HCT116 (cell line): ENCODE measurements around the gene HSP90AB1. TPM values are rescaled to one million over a fixed set of nuclear protein-coding genes. Genes with fewer than 3 reads are reported as not detected.

Experiments used
- ATAC-seq: fragments of 200-7000 bp; cut with Tn5 transposase; 2 replicates; pipeline ENCODE4 v1.9.1; 2020; ENCODE audit warnings: mild to moderate bottlenecking, moderate library complexity
- BruUV-seq: library from RNA; stranded (reverse); fragments of 400-500 nt; replicated peaks from 2 replicates; lab custom pipeline; 2021; lab: Mats Ljungman, UMichigan
- CTCF ChIA-PET: fragments of 300-600 bp; sonication (Branson Sonifier 250); formaldehyde crosslinking; loops from one replicate; lab custom pipeline; 2021; ENCODE audit warnings: antibody characterized with exemption; lab: Charles Lee
- POLR2A ChIA-PET: fragments of 300-600, 350-600 bp; sonication (Branson Sonifier 250); formaldehyde crosslinking; loops from one replicate; lab custom pipeline; 2021; ENCODE audit warnings: antibody characterized with exemption; lab: Charles Lee
- RAD21 ChIA-PET, 2 experiments: fragments of 300-600 bp; sonication (Branson Sonifier 250); formaldehyde crosslinking; loops; one replicate each; lab custom pipeline; 2023; ENCODE audit warnings: low total read pairs in 2 of 2; ENCODE audit not compliant: uncharacterized antibody in 2 of 2, unreplicated experiment in 2 of 2, low non-redundant PET in 1 of 2; lab: Charles Lee
- DNase-seq: peaks from one replicate; pipeline ENCODE4 v3.0.0-alpha.2; 2010; ENCODE audit warnings: low read depth, low spot score
- H2AFZ ChIP-seq: fragments of 200-600 bp; shearing (Covaris generic), sonication (generic); 2 replicates; pipeline ENCODE4 v1.6.1; 2017; ENCODE audit warnings: low read depth, mixed run types, mixed read lengths, antibody characterized with exemption, low read length; ENCODE audit not compliant: poor library complexity, severe bottlenecking
- H3K27ac ChIP-seq: 2 replicates; pipeline ENCODE4 v1.5.1; 2012; ENCODE audit warnings: low read depth, low read length
- H3K27me3 ChIP-seq: fragments of 200-600 bp; sonication (generic); 2 replicates; pipeline ENCODE4 v1.6.1; 2016; ENCODE audit warnings: mixed run types, low read length, mixed read lengths; ENCODE audit not compliant: insufficient read depth
- H3K36me3 ChIP-seq, 2 experiments: fragments of 200-500 bp in 1 of 2; fragments of 200-600 bp in 1 of 2; sonication (Bioruptor generic) in 1 of 2; sonication (generic) in 1 of 2; 2 replicates each; pipeline versions ENCODE4 v1.5.1 to v1.6.1; 2014 to 2016; ENCODE audit warnings: low read length in 2 of 2, inconsistent platforms in 1 of 2, mixed read lengths in 1 of 2, mixed run types in 1 of 2; ENCODE audit not compliant: insufficient read depth in 2 of 2, control insufficient read depth in 1 of 2
- H3K4me1 ChIP-seq, 2 experiments: fragments of 200-600 bp in 1 of 2; sonication (generic) in 1 of 2; 2 replicates each; pipeline versions ENCODE4 v1.5.1 to v1.6.1; 2012 to 2017; ENCODE audit warnings: low read length in 2 of 2, inconsistent platforms in 1 of 2, mild to moderate bottlenecking in 1 of 2, mixed read lengths in 1 of 2, mixed run types in 1 of 2, moderate library complexity in 1 of 2; ENCODE audit not compliant: insufficient read depth in 2 of 2, control insufficient read depth in 1 of 2
- H3K4me2 ChIP-seq: fragments of 200-600 bp; sonication (generic); 2 replicates; pipeline ENCODE4 v1.6.1; 2017; ENCODE audit warnings: mixed run types, low read length, mixed read lengths
- H3K4me3 ChIP-seq, 2 experiments: fragments of 200-600 bp in 1 of 2; sonication (generic) in 1 of 2; replicated peaks in 1 of 2; 2 replicates each; pipeline ENCODE4 v1.5.1; 2011 to 2016; ENCODE audit warnings: low read length in 2 of 2, control low read depth in 1 of 2, low read depth in 1 of 2, mild to moderate bottlenecking in 1 of 2, mixed read lengths in 1 of 2, mixed run types in 1 of 2
- H3K79me2 ChIP-seq: fragments of 200-600 bp; sonication (generic); 2 replicates; pipeline ENCODE4 v1.6.1; 2017; ENCODE audit warnings: mild to moderate bottlenecking, mixed run types, low read length, moderate library complexity, mixed read lengths; ENCODE audit not compliant: insufficient read depth
- H3K9ac ChIP-seq: fragments of 200-600 bp; sonication (generic); 2 replicates; pipeline ENCODE4 v1.6.1; 2016; ENCODE audit warnings: low read length, mixed read lengths
- H3K9me2 ChIP-seq: fragments of 200-600 bp; sonication (generic), shearing (Covaris generic); 2 replicates; pipeline ENCODE4 v1.6.1; 2017; ENCODE audit warnings: mixed run types, mild to moderate bottlenecking, moderate library complexity; ENCODE audit not compliant: insufficient read depth
- H3K9me3 ChIP-seq, 2 experiments: fragments of 200-500 bp in 1 of 2; fragments of 200-600 bp in 1 of 2; sonication (Bioruptor generic) in 1 of 2; sonication (generic) in 1 of 2; 2 replicates each; pipeline ENCODE4 v1.6.1; 2014 to 2017; ENCODE audit warnings: low read length in 2 of 2, mixed read lengths in 2 of 2, inconsistent platforms in 1 of 2, low read depth in 1 of 2, mild to moderate bottlenecking in 1 of 2, mixed run types in 1 of 2, moderate library complexity in 1 of 2; ENCODE audit not compliant: control insufficient read depth in 1 of 2, insufficient read depth in 1 of 2
- H4K20me1 ChIP-seq: fragments of 200-600 bp; sonication (generic), shearing (Covaris generic); 2 replicates; pipeline ENCODE4 v1.6.1; 2017; ENCODE audit warnings: mixed run types, mild to moderate bottlenecking, moderate library complexity; ENCODE audit not compliant: insufficient read depth
- CBX3 ChIP-seq: IDR thresholded peaks from 2 replicates; pipeline ENCODE4 v1.6.1; 2012; ENCODE audit warnings: low read depth
- EGR1 ChIP-seq: IDR thresholded peaks from 2 replicates; pipeline ENCODE4 v1.6.1; 2012; ENCODE audit warnings: low read depth
- ELF1 ChIP-seq: IDR thresholded peaks from 2 replicates; pipeline ENCODE4 v1.6.1; 2012; ENCODE audit warnings: low read depth, borderline replicate concordance
- EZH2 ChIP-seq: fragments of 200-600 bp; sonication (generic); IDR thresholded peaks from 2 replicates; pipeline ENCODE4 v1.6.1; 2017; ENCODE audit warnings: antibody characterized with exemption, mixed run types
- EZH2phosphoT487 ChIP-seq: fragments of 200-600 bp; IDR thresholded peaks from 2 replicates; pipeline ENCODE4 v1.6.1; 2018; ENCODE audit warnings: antibody characterized with exemption, borderline replicate concordance
- FOSL1 ChIP-seq: IDR thresholded peaks from 2 replicates; pipeline ENCODE4 v1.6.1; 2012; ENCODE audit warnings: low read depth
- JUND ChIP-seq: IDR thresholded peaks from 2 replicates; pipeline ENCODE4 v1.6.1; 2012
- POLR2AphosphoS5 ChIP-seq: IDR thresholded peaks from 2 replicates; pipeline ENCODE4 v1.6.1; 2011; ENCODE audit warnings: mild to moderate bottlenecking, low read depth, low read length, moderate library complexity
- RAD21 ChIP-seq: IDR thresholded peaks from 2 replicates; pipeline ENCODE4 v1.6.1; 2012; ENCODE audit warnings: low read depth, mild to moderate bottlenecking
- SIN3A ChIP-seq: IDR thresholded peaks from 2 replicates; pipeline ENCODE4 v1.6.1; 2012; ENCODE audit warnings: low read depth
- SP1 ChIP-seq: IDR thresholded peaks from 2 replicates; pipeline ENCODE4 v1.6.1; 2012; ENCODE audit warnings: low read depth
- SRF ChIP-seq: IDR thresholded peaks from 2 replicates; pipeline ENCODE4 v1.6.1; 2012; ENCODE audit warnings: low read depth
- TCF7L2 ChIP-seq: IDR thresholded peaks from 2 replicates; pipeline ENCODE4 v1.7.0; 2011; ENCODE audit warnings: borderline replicate concordance, inconsistent platforms; ENCODE audit not compliant: insufficient read depth, insufficient read length; ENCODE audit errors: extremely low read depth
- ZNF274 ChIP-seq: fragments of 200-500 bp; sonication (Bioruptor generic); IDR thresholded peaks from 2 replicates; pipeline ENCODE4 v1.6.1; 2014; ENCODE audit warnings: mild to moderate bottlenecking, low read depth, low read length, inconsistent platforms
- intact Hi-C: fragments of 100-400 bp; cut with micrococcal nuclease; formaldehyde crosslinking; loops from 2 replicates; pipeline ENCODE4 v1.10.0; 2022
- total RNA-seq: library from RNA; stranded (reverse); gene quantifications from one replicate; pipeline ENCODE4 v1.2.1, GENCODE V29; 2021; ENCODE audit not compliant: unreplicated experiment
- TF ChIP-seq, protein P1 (sequence below): IDR thresholded peaks from 2 replicates; pipeline ENCODE4 v1.6.1; 2012
- TF ChIP-seq, protein P2 (sequence below), 3 experiments: fragments of 200-600 bp in 1 of 3; sonication (generic) in 1 of 3; IDR thresholded peaks in 2 of 3; conservative IDR thresholded peaks in 1 of 3; 2 replicates each; pipeline ENCODE4 v1.5.1; 2012 to 2017; ENCODE audit warnings: low read depth in 2 of 3, low read length in 2 of 3, antibody characterized with exemption in 1 of 3, borderline replicate concordance in 1 of 3, control low read depth in 1 of 3, mild to moderate bottlenecking in 1 of 3, mixed read lengths in 1 of 3, mixed run types in 1 of 3, moderate library complexity in 1 of 3; ENCODE audit not compliant: insufficient read depth in 1 of 3

HSP90AB1 gene
- total RNA-seq, 1 experiment from 2014 or later = 2,554 TPM

DNA sequence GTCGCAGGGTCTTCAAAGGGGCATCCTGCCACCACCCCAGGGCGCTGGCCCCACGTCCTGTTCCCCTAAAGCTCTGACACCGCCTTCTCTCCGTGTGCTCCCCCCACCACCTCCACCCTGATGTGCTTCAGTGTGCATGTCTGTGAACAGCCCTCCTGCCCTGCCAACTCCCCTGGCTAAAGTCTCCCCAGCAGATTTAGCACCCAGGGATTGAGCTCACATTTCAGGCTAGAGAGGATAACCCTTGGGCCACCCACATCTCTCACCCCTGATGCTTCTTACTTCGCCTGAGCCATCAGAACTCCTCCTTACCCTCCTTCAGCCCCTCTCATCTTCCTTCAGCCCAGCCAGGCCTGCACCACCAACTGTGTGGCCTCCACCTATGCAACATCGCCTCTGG is 30.9 kb downstream of the HSP90AB1 start:
- Histone ChIP-seq H3K9me3 (no peaks in the 10 kb centered on the region), H3K79me2 (no peaks in the 10 kb centered on the region), H3K9me2 (no peaks in the 10 kb centered on the region), H3K27me3 (no peaks in the 10 kb centered on the region; the same call in 1 of the 2 replicates), H4K20me1 (no peaks in the 10 kb centered on the region), H3K9ac (no peak overlapping the region), H2AFZ (no peak overlapping the region), H3K4me1 (peaks cover 6 to 12% of the 10 kb centered on the region in 2 experiments), H3K4me3 (no peak overlapping the region), H3K27ac (no peak overlapping the region), H3K36me3 (no peaks in the 10 kb centered on the region), H3K4me2 (no peak overlapping the region)
- no peak for DNase-seq
- no peak for TF ChIP-seq RAD21
- TF ChIP-seq TCF7L2 = no peak
- TF ChIP-seq ELF1 = no peak
- TF ChIP-seq EZH2phosphoT487 = no peak
- no peak for TF ChIP-seq SP1
- TF ChIP-seq POLR2AphosphoS5 = no peak
- no peak for TF ChIP-seq CBX3
- no peak for TF ChIP-seq ZNF274
- TF ChIP-seq, protein P1, sequence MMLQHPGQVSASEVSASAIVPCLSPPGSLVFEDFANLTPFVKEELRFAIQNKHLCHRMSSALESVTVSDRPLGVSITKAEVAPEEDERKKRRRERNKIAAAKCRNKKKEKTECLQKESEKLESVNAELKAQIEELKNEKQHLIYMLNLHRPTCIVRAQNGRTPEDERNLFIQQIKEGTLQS = no peak
- no peak for TF ChIP-seq EZH2
- no peak for TF ChIP-seq EGR1
- TF ChIP-seq JUND = no peak
- no peak for TF ChIP-seq SIN3A
- no peak for TF ChIP-seq FOSL1
- TF ChIP-seq SRF = no peak
- TF ChIP-seq, protein P2, sequence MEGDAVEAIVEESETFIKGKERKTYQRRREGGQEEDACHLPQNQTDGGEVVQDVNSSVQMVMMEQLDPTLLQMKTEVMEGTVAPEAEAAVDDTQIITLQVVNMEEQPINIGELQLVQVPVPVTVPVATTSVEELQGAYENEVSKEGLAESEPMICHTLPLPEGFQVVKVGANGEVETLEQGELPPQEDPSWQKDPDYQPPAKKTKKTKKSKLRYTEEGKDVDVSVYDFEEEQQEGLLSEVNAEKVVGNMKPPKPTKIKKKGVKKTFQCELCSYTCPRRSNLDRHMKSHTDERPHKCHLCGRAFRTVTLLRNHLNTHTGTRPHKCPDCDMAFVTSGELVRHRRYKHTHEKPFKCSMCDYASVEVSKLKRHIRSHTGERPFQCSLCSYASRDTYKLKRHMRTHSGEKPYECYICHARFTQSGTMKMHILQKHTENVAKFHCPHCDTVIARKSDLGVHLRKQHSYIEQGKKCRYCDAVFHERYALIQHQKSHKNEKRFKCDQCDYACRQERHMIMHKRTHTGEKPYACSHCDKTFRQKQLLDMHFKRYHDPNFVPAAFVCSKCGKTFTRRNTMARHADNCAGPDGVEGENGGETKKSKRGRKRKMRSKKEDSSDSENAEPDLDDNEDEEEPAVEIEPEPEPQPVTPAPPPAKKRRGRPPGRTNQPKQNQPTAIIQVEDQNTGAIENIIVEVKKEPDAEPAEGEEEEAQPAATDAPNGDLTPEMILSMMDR (IDR thresholded peaks at IDR 0.05 in 2 of 3, conservative IDR thresholded peaks at IDR 0.05 in 1 of 3; ENCODE audit: borderline replicate concordance in 1 of 3, insufficient read depth in 1 of 3, low read depth in 2 of 3, low read length in 2 of 3) = no peak
- ChIA-PET RAD21 (no interaction called here), POLR2A (no interaction called here), CTCF (interaction anchor here (1.8 kb wide), 1 partner anchor 10 kb away, joined by 6 read pairs; no protein-coding TSS in a partner anchor)
- no TSS peak for BruUV-seq
- intact Hi-C loops = no loop called here
- no peak for ATAC-seq
